Peyer's patch (tissue), 4 donors: ENCODE results near the gene WDFY4. TPM values are rescaled to one million over a fixed set of nuclear protein-coding genes. Genes with fewer than 3 reads are reported as not detected.

Source experiments
- DNase-seq, 3 donors: peaks; one replicate each; pipeline ENCODE4 v3.0.0-alpha.2; 2017 to 2019
- H3K27ac ChIP-seq, 4 donors: fragments of 200-600 bp; sonication (generic); one replicate each; pipeline ENCODE4 v1.5.1; 2016 to 2019
- H3K27me3 ChIP-seq, 2 donors: fragments of 200-600 bp; sonication (generic); one replicate each; pipeline ENCODE4 v1.5.1; 2019
- H3K36me3 ChIP-seq, 3 donors: fragments of 200-600 bp; sonication (generic); one replicate each; pipeline ENCODE4 v1.5.1; 2016 to 2019
- H3K4me1 ChIP-seq, 4 donors: fragments of 200-600 bp; sonication (generic); one replicate each; pipeline ENCODE4 v1.5.1; 2016 to 2019
- H3K4me3 ChIP-seq, 4 donors: fragments of 200-600 bp; sonication (generic); 1 replicate in 3 of 4; 2 replicates in 1 of 4; pipeline ENCODE4 v1.5.1; 2016 to 2019; ENCODE audit warnings: mild to moderate bottlenecking in 1 of 4
- H3K9me3 ChIP-seq, 4 donors: fragments of 200-600 bp; sonication (generic); one replicate each; pipeline ENCODE4 v1.5.1; 2016 to 2019; ENCODE audit warnings: mild to moderate bottlenecking in 1 of 4
- CTCF ChIP-seq, 6 experiments: fragments of 450-650 bp in 4 of 6; fragments of 200-600 bp in 2 of 6; sonication (generic) in 1 of 6; IDR thresholded peaks; one replicate each; pipeline ENCODE4 v1.5.1; 2017 to 2019; ENCODE audit warnings: antibody characterized with exemption in 6 of 6, mild to moderate bottlenecking in 3 of 6, moderate library complexity in 1 of 6
- POLR2A ChIP-seq, 2 donors: fragments of 450-650 bp; IDR thresholded peaks; one replicate each; pipeline ENCODE4 v1.5.1; 2017; ENCODE audit warnings: antibody characterized with exemption in 2 of 2, mild to moderate bottlenecking in 2 of 2, moderate library complexity in 2 of 2
- total RNA-seq, 4 donors: library from RNA; depleted of rRNA; stranded (reverse); fragments of >200 nt; gene quantifications; one replicate each; pipeline ENCODE4 v1.1.0, GENCODE V29; 2016

The WDFY4 gene
- total RNA-seq, 4 donors from 2014 or later = 0.53 to 102 (median 4.6) TPM

- no peak for DNase-seq
- Histone ChIP-seq H3K9me3 (no peaks in the 10 kb centered on the region), H3K27me3 (no peaks in the 10 kb centered on the region), H3K27ac (no peak overlapping the region), H3K4me1 (no peaks in the 10 kb centered on the region), H3K4me3 (no peak overlapping the region), H3K36me3 (no peaks in the 10 kb centered on the region)
- TF ChIP-seq POLR2A (IDR thresholded peaks at IDR 0.05) = no peak
- TF ChIP-seq CTCF (IDR thresholded peaks at IDR 0.05) = no peak
Measured at GRCh38 chr10:48739170-48739569, 54.5 kb downstream of the WDFY4 start.

- H3K27ac ChIP-seq = no peak overlapping the region
- H3K9me3 ChIP-seq = no peaks in the 10 kb centered on the region
- TF ChIP-seq CTCF (IDR thresholded peaks at IDR 0.05) (no peak), POLR2A (IDR thresholded peaks at IDR 0.05) (no peak)
- H3K36me3 ChIP-seq = no peaks in the 10 kb centered on the region
- no peaks in the 10 kb centered on the region for H3K4me1 ChIP-seq
- DNase-seq = no peak
- H3K27me3 ChIP-seq = no peaks in the 10 kb centered on the region
- H3K4me3 ChIP-seq = no peak overlapping the region
Measured at GRCh38 chr10:48740015-48740707, 55.5 kb downstream of the WDFY4 start.

- H3K9me3 ChIP-seq = no peaks in the 10 kb centered on the region
- no peak overlapping the region for H3K27ac ChIP-seq
- DNase-seq = no peak
- no peaks in the 10 kb centered on the region for H3K36me3 ChIP-seq
- no peak for TF ChIP-seq POLR2A (IDR thresholded peaks at IDR 0.05)
- TF ChIP-seq CTCF (IDR thresholded peaks at IDR 0.05) = no peak
- no peaks in the 10 kb centered on the region for H3K4me1 ChIP-seq
- no peak overlapping the region for H3K4me3 ChIP-seq
- H3K27me3 ChIP-seq = no peaks in the 10 kb centered on the region
Measured at GRCh38 chr10:48740988-48741387, 56.3 kb downstream of the WDFY4 start.

GRCh38 chr10:48742891-48743860, 58.5 kb downstream of the WDFY4 start:
- Histone ChIP-seq H3K9me3 (no peaks in the 10 kb centered on the region), H3K4me3 (no peak overlapping the region), H3K4me1 (no peaks in the 10 kb centered on the region), H3K27me3 (no peaks in the 10 kb centered on the region), H3K27ac (no peak overlapping the region), H3K36me3 (no peaks in the 10 kb centered on the region)
- no peak for DNase-seq
- no peak for TF ChIP-seq CTCF (IDR thresholded peaks at IDR 0.05)
- TF ChIP-seq POLR2A (IDR thresholded peaks at IDR 0.05) = no peak

- no peak overlapping the region for H3K27ac ChIP-seq
- H3K27me3 ChIP-seq = no peaks in the 10 kb centered on the region
- no peak for DNase-seq
- no peaks in the 10 kb centered on the region for H3K36me3 ChIP-seq
- H3K4me3 ChIP-seq = no peak overlapping the region
- no peaks in the 10 kb centered on the region for H3K4me1 ChIP-seq
- no peaks in the 10 kb centered on the region for H3K9me3 ChIP-seq
- TF ChIP-seq CTCF (IDR thresholded peaks at IDR 0.05) = no peak
Measured at GRCh38 chr10:48744587-48744986, 59.9 kb downstream of the WDFY4 start.
